Stimulated activated CD8-positive, alpha-beta memory T cell treated with anti-CD3 and anti-CD28 coated beads, Interleukin-15, amount 100 ng/mL, for 48 hours (primary cell): Measurements from ENCODE around the gene SHISAL2B.
"Not testable (repeated sequence)": the region's sequence is repeated elsewhere in the genome, so short reads cannot be mapped to it uniquely, and the experiment has no call there.

Experiments
- DNase-seq, 2 donors: peaks; one replicate each; pipeline ENCODE4 v3.0.0-alpha.2; 2020; ENCODE audit warnings: low read depth in 2 of 2

The SHISAL2B gene

DNA sequence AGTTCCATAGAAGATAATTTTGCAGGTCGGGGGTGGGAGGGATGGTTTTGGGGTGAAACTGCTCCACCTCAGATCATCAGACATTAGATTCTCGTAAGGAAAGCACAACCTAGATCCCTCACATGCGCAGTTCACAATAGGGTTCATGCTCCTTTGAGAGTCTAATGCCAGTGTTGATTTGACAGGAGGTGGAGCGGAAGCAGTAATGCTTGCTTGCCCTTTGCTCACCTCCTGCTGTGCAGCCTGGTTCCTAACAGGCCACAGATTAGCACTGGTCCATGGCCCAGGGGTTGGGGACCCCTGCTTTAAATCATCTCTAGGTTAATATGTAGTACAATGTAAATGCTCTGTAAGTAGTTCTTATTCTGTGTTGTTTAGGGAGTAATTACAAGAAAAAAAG, 10.5 kb downstream of the SHISAL2B start:
- DNase-seq: no peak

DNA sequence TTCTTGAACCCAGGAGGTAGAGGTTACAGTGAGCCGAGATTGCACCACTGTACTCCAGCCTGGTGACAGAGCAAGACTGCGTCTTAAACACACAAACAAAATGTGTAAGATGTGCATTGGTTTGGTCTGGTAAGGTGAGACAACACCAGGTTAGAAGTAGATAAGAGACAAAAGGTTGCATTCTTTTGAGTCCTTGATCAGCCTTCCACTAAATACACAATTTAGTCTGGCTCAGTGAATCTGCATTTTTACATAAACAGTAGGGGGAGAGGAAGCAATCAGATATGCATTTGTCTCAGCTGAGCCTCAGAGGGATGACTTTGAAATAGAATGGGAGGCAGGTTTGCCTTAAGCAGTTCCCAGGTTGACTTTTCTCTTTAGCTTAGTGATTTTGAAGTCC, 15.8 kb downstream of the SHISAL2B start:
- DNase-seq: not testable (repeated sequence)

DNA sequence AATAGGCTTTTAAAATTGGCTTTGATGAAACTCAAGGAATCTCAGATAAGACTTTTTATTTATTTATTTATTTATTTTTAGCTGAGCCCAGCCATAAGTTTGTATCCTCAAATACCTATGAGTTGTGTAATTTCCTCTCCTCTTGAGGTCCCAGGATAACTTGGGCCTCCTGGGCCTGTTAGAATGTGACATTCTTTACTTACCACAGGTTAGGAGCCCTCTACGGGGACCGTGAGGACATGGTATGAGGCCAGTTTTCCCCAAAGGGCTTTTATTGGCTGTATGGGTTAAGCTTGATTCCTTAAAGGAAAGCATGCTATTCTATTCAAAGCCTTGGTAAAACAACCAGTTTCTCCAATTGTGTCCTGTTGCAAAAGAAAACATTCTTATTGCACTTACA, 16.9 kb downstream of the SHISAL2B start:
- DNase-seq: no peak

DNA sequence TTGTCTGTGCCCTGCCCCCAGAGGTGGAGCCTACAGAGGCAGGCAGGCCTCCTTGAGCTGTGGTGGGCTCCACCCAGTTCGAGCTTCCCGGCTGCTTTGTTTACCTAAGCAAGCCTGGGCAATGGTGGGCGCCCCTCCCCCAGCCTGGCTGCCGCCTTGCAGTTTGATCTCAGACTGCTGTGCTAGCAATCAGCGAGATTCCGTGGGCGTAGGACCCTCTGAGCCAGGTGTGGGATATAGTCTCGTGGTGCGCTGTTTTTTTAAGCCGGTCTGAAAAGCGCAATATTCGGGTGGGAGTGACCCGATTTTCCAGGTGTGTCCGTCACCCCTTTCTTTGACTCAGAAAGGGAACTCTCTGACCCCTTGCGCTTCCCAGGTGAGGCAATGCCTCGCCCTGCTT, 24.2 kb downstream of the SHISAL2B start:
- not testable (repeated sequence) for DNase-seq

DNA sequence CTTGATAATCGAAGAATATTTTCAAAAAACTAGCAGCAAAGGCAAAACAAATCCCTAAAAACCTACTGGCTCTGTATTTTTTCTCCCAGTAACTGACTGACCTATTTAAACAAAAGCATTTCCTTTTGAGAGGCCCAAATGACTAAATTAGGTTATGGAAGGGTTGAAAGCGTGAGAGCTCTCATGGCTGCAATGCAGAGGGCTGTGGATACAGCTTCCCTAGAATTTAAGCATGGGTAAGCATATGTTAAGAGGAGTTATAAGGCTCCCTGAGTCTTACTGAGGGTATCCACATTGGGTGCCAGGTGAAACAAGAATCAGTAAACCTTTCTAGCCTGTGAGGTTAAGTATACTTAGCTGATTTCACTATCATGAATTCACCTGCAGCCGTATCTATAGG, 32.3 kb downstream of the SHISAL2B start:
- DNase-seq: no peak

DNA sequence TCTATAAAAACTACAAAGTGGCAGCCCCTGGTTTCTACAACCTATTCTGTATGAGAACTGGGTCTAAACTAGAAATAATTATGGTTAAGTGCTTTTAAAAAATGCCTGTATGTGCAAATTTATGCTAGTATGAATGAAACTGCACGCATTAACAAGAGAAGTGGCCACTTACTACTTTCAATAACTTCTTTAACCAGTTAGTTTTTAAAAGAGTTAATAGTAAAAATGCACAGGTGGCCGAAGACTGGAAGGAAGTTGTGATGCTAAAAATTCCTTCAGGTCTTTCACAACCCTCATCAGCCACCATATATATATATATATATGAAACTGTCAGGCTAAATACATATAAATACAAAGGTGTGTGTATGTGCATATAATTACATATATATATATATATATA, 36.8 kb downstream of the SHISAL2B start:
- no peak for DNase-seq

DNA sequence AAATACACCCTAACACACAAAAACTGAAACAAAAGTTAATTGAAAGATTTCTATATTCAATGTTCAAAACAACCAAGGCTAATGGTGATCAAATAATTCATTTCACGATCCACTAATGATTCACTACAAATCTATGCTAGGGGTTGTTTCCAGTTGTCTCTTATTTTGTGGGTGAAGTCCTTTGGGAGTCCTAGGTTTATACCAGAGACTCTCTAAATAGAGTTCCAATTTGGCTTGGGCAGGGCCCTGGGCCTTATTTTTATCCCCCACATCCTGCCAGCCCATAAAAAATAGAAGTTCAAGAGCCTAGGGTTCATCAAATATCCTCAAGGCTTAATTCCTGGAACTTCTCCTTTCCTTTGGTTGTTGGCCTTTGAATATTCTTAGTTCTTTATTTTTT, 52.1 kb downstream of the SHISAL2B start:
- no peak for DNase-seq

DNA sequence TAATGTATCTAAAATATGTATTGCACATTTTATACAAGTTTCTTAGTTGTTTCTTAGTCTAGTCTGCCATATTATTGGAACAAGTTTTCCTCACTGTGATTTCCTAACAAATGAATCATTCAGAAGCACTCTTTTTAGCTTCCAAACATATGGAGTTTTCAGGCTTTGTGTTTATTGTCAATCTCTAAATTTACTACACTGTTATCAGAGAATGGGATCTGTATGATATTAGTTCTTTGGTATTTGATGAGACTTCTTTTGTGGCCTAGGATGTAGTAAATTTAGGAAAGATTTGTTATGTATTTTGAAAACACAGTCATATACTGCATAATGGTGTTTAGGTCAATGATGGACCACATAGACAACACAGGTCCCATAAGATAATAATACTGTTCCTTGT, 52.5 kb downstream of the SHISAL2B start:
- no peak for DNase-seq

DNA sequence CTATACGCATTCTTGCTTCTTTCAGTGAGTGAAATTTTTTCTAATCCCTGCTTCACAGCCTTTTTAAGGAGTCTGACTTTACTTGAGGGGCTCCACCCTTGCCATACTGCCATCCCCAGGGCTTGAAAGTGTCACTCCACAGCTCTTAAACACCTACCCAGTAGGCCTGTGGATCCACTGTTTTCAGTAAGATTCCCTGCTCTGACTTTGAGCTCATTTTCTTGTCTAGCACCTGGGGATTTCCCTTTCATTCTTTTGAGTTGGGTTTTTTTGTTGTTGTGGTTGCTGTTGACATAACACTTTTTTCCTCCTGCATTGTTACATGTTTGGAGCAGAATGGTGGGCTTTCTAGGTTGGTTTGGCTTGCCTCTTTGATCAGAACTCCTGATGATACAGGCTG, 54.6 kb downstream of the SHISAL2B start:
- no peak for DNase-seq

DNA sequence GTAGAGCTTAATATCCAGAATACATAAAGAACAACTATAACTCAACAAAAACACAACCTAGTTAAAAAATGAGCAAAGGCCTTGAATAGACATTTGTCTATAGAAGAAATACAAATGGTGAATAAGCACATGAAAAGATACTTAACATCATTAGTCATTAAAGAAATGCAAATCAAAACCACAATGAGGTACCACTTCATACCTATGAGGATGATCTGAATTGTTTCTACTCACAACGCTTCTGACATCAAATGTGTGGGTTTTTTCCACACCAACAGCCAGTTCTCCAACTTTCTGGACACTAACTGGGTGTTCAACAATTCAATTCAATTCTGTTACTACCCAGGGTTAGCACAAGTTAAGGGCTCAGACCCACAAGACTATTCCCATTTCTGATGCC, 56.1 kb downstream of the SHISAL2B start:
- DNase-seq: no peak

DNA sequence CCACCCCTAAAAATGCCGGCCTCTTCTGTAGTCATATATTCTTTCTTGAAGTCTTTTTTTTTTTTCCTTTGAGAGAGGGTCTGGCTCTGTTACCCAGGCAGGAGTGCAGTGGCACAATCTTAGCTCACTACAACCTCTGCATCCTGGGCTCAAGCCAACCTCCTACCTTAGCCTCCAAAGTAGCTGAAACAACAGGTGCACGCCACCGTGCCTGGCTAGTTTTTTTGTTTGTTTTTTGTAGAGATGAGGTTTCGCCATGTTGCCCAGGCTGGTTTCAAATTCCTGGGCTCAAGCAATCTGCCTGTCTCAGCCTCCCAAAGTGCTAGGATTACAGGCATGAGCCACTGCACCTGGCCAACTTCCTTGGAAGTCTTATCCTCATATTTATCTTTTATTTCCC, 59.1 kb downstream of the SHISAL2B start:
- no peak for DNase-seq

DNA sequence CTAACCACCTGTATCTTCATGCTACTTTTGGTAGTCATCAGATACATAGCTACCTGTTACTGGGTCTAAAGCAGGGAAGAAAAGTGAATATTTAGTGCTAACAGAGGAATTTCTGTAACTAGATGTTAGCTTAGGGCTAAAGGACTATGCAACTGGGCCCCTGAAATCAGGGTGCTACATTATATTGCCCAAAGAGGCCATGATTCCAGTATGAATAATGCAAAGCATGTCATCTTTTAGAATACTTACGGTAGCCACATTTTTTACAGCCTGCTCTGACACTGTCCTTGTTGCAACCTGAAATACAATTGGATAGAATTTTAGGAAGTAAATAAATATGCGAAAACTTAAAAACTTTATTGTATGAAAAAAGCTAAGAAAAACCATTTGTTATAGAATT, 63.8 kb downstream of the SHISAL2B start:
- DNase-seq: no peak

DNA sequence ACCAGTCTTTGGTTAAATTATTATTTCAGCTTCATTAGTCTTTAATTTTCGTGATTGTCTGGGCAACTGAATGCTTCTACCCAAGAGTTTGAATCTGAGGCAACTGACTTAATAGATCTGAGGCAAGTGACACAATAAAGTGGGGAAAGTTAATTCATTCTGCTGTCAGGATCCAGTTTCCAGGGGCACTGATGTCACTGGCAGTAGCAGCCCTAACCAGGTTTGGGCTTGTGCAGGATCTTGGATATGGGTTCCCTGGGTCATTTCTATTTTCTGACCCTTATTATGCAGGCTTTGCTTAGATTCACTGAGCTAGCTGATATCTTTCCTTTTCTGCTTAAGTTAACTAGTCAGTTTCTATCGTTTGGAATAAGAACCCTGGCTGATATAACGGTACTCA, 68.6 kb downstream of the SHISAL2B start:
- DNase-seq: no peak

DNA sequence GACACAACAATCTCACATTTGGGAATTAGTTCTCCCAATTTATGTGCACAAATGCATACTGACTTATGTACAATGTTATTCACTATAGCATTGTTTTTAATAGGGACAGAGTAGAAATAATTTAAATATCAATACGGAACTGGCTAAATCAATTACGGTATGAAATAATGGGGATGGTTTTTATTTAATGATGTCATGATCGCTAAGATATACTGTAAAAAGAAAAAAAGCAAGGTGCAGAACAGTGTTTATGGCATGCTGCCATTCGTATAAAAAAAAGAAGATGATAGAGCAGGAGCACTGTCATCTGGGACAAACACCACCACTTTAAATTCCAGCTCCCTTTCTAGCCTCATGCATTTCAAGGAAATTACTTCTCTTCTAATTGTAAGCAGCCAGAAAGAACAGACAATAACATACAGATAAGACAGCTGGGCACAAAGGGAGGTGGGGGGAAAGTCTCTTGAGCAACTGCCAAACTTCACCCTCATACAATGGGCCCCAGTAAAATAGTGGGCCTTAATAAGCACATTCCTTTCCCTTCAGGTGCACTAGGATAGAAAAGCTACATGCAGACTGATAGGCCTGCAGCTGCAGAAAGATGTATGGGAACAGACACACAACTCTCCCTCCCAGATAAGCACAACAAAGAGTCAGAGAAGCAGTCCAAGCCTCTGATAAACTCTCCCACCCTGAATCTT, 69.8 kb downstream of the SHISAL2B start:
- DNase-seq: no peak

DNA sequence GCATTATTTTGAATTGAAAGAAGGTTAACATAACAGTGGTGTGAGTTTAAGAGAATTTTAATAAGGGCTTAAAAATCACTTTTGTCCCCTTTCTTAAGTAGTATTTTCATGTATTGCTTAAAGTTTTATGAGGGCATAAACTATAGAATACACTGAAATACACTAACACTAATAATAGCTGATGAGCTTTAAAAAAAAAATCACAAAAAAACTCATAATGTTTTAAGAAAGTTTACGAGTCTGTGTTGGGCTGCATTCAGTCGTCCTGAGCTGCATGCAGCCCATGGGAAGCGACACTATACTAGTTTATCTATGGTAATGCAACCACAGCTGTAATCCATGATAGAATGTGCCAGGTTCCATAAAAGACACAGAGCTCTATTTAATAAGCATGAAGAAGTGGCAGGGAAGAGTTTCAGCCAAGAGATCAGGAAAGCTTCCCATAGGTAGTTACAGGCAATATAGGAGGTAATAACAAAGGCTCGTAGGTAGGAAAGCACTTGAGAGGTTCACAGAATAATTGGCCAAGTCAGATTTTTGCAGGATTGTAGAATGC, 73.7 kb downstream of the SHISAL2B start:
- DNase-seq: no peak

DNA sequence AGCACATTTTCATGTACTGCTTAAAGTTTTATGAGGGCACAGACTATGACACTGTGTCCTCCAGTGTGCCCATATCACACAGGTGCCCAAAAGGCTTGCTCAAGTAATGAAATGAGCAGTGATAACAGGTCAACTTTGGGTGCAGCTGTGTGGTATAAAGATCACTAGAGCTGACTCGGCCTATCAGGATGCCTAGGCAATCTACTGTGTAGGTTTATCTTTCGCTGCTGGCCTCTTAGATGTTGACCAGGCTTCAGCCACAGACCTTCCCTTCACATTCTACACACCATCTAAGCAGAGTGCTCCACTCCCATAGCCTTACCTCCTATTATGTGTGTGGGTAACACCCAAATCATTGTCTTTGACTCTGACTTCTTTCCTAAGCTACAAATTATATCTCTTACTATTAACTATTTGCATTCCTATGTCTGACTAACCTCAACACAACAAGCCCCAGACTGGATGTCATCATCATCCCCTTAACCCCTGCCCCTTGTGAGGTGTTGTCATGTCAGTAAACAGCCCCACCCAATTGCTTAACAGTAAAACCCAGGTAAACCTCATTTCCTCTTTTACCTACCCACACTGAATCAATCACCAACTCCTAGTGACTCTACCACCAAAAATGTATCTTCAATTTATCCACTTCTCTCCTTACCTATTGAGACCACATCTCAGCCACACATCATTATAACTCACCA, 75.7 kb downstream of the SHISAL2B start:
- no peak for DNase-seq

DNA sequence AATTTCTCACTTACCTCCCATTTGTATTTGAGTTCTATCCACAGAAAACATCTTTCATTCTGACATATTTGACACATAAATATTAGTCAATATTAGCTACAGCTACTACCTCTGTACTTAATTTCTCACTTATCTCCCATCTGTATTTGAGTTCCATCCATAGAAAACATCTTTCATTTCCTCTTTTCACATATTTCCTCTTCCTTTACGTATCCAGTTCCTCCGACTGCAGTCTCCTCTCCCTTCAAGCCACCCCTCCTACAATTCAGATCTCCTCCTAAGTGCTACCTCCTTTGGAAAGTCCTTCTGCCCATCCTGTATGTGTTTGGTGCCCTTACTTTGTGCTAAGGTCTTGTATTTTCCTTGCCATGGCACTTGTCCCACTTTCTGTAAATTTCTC, 76.6 kb downstream of the SHISAL2B start:
- no peak for DNase-seq
